Measurements from ENCODE around the gene SEMA4C.

GRCh38 chr2:96830044-96830562, 39.8 kb downstream of the SEMA4C start:
- no peak for TF ChIP-seq CTCF (conservative IDR thresholded peaks at IDR 0.05)
- TF ChIP-seq ZFX (IDR thresholded peaks at IDR 0.05): no peak

Measured in C4-2B (cell line).